A673 (cell line): ENCODE results near the gene TRPV4. TPM values are rescaled to one million over a fixed set of nuclear protein-coding genes. Genes with fewer than 3 reads are reported as not detected.

Experiments used
- BruUV-seq: library from RNA; stranded (reverse); fragments of 400-500 nt; replicated peaks from 2 replicates; lab custom pipeline; 2021; lab: Mats Ljungman, UMichigan
- CTCF ChIA-PET: fragments of 300-600 bp; sonication (Branson Sonifier 250); formaldehyde crosslinking; loops from one replicate; lab custom pipeline; 2022; ENCODE audit warnings: antibody characterized with exemption; lab: Charles Lee
- POLR2A ChIA-PET: fragments of 300-600 bp; sonication (Branson Sonifier 250); formaldehyde crosslinking; loops from one replicate; lab custom pipeline; 2022; ENCODE audit warnings: antibody characterized with exemption; ENCODE audit not compliant: low non-redundant PET; lab: Charles Lee
- DNase-seq: peaks from one replicate; pipeline ENCODE4 v3.0.0-alpha.2; 2015; ENCODE audit warnings: low spot score
- H3K27ac ChIP-seq: fragments of 200-600 bp; sonication (generic); 2 replicates; pipeline ENCODE4 v1.5.1; 2016; ENCODE audit warnings: mixed run types, low read depth, mild to moderate bottlenecking, mixed read lengths, antibody characterized with exemption, low read length; ENCODE audit not compliant: poor library complexity, severe bottlenecking
- H3K27me3 ChIP-seq: fragments of 200-600 bp; sonication (generic); replicated peaks from 2 replicates; pipeline ENCODE4 v1.6.1; 2017; ENCODE audit warnings: mixed run types, low read depth, mild to moderate bottlenecking, mixed read lengths, antibody characterized with exemption, low read length; ENCODE audit not compliant: insufficient read depth, poor library complexity
- H3K36me3 ChIP-seq: fragments of 200-600 bp; sonication (generic); 2 replicates; pipeline ENCODE4 v1.6.1; 2016; ENCODE audit warnings: mixed run types, mild to moderate bottlenecking, mixed read lengths, antibody characterized with exemption, low read length; ENCODE audit not compliant: insufficient read depth, poor library complexity, severe bottlenecking
- H3K4me1 ChIP-seq: fragments of 200-600 bp; sonication (generic); 2 replicates; pipeline ENCODE4 v1.6.1; 2017; ENCODE audit warnings: mixed run types, mild to moderate bottlenecking, mixed read lengths, antibody characterized with exemption, low read length; ENCODE audit not compliant: insufficient read depth, poor library complexity, severe bottlenecking
- H3K4me3 ChIP-seq: fragments of 200-600 bp; sonication (generic); 2 replicates; pipeline ENCODE4 v1.5.1; 2016; ENCODE audit warnings: low read depth, mixed run types, mild to moderate bottlenecking, mixed read lengths, low read length; ENCODE audit not compliant: poor library complexity, severe bottlenecking
- H3K9me3 ChIP-seq: fragments of 200-600 bp; sonication (generic); 2 replicates; pipeline ENCODE4 v1.6.1; 2016; ENCODE audit warnings: mixed run types, low read depth, mild to moderate bottlenecking, mixed read lengths, antibody characterized with exemption, low read length; ENCODE audit not compliant: poor library complexity, severe bottlenecking
- EZH2 ChIP-seq: fragments of 200-600 bp; sonication (generic); IDR thresholded peaks from 2 replicates; pipeline ENCODE4 v1.6.1; 2017; ENCODE audit warnings: borderline replicate concordance, low read depth, mild to moderate bottlenecking, mixed read lengths, antibody characterized with exemption, low read length; ENCODE audit not compliant: poor library complexity, severe bottlenecking
- intact Hi-C: fragments of 100-400 bp; cut with micrococcal nuclease; formaldehyde crosslinking; loops from one replicate; pipeline ENCODE4 v1.10.0; 2022; ENCODE audit not compliant: unreplicated experiment
- total RNA-seq: library from RNA; stranded (reverse); gene quantifications from 2 replicates; pipeline ENCODE4 v1.2.3, GENCODE V29; 2021
- TF ChIP-seq, protein P1 (sequence below): fragments of 300-800, 200-600 bp; sonication (generic); conservative IDR thresholded peaks from 2 replicates; pipeline ENCODE4 v1.5.1; 2017; ENCODE audit warnings: low read depth, mild to moderate bottlenecking, antibody characterized with exemption, low read length, moderate library complexity, mixed read lengths

The TRPV4 gene
- total RNA-seq, 1 experiment from 2014 or later, result 0.11 TPM

DNA sequence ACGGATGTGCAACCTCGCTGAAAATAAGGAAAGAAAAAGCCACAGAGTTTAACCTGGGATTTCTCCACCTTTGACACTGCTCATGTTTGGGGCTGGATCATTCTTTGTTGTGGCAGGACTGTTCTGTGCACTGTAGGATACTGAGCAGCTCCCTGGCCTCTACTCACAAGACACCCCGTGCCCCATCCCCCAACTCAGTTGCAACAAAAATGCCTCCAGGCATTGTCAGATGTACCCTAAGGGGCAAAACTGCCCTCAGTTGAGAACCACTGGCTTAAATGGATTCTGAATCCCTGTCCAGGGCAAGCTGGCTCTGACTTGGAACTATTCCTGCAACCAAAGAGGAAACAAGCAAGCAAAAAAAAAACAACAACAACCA, 45.0 kb upstream of the TRPV4 start:
- H3K27me3 ChIP-seq, result no peaks in the 10 kb centered on the region
- ChIA-PET POLR2A (no interaction called here), CTCF (interaction anchor here (0.6 kb wide), 1 partner anchor 12 kb away, joined by 6 read pairs; no protein-coding TSS in a partner anchor)
- no peak for DNase-seq
- peaks cover 5% of the 10 kb centered on the region for H3K4me1 ChIP-seq
- intact Hi-C loops, result no loop called here
- no peak overlapping the region for H3K4me3 ChIP-seq
- no peaks in the 10 kb centered on the region for H3K9me3 ChIP-seq
- no peak for TF ChIP-seq EZH2
- TF ChIP-seq, protein P1, sequence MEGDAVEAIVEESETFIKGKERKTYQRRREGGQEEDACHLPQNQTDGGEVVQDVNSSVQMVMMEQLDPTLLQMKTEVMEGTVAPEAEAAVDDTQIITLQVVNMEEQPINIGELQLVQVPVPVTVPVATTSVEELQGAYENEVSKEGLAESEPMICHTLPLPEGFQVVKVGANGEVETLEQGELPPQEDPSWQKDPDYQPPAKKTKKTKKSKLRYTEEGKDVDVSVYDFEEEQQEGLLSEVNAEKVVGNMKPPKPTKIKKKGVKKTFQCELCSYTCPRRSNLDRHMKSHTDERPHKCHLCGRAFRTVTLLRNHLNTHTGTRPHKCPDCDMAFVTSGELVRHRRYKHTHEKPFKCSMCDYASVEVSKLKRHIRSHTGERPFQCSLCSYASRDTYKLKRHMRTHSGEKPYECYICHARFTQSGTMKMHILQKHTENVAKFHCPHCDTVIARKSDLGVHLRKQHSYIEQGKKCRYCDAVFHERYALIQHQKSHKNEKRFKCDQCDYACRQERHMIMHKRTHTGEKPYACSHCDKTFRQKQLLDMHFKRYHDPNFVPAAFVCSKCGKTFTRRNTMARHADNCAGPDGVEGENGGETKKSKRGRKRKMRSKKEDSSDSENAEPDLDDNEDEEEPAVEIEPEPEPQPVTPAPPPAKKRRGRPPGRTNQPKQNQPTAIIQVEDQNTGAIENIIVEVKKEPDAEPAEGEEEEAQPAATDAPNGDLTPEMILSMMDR, result no peak
- TSS peak; percentile 29 for BruUV-seq
- no peaks in the 10 kb centered on the region for H3K36me3 ChIP-seq
- no peak overlapping the region for H3K27ac ChIP-seq

GRCh38 chr12:109877504-109878246, 44.5 kb upstream of the TRPV4 start:
- no peak overlapping the region for H3K27ac ChIP-seq
- no peaks in the 10 kb centered on the region for H3K36me3 ChIP-seq
- H3K4me1 ChIP-seq, result peaks cover 5% of the 10 kb centered on the region
- intact Hi-C loops, result no loop called here
- no TSS peak for BruUV-seq
- no peak for DNase-seq
- CTCF ChIA-PET, result interaction anchor here (0.6 kb wide), 2 partner anchors 11 to 297 kb away, joined by 5 to 6 read pairs; no protein-coding TSS in a partner anchor
- no peaks in the 10 kb centered on the region for H3K9me3 ChIP-seq
- POLR2A ChIA-PET, result no interaction called here
- TF ChIP-seq, protein P1, result no peak
- TF ChIP-seq EZH2, result no peak
- no peaks in the 10 kb centered on the region for H3K27me3 ChIP-seq
- no peak overlapping the region for H3K4me3 ChIP-seq

- intact Hi-C loops, result no loop called here
- POLR2A ChIA-PET, result no interaction called here
- Histone ChIP-seq H3K4me3 (no peak overlapping the region), H3K36me3 (no peaks in the 10 kb centered on the region), H3K9me3 (no peaks in the 10 kb centered on the region), H3K4me1 (peaks cover 5% of the 10 kb centered on the region), H3K27ac (no peak overlapping the region), H3K27me3 (no peaks in the 10 kb centered on the region)
- BruUV-seq, result no TSS peak
- CTCF ChIA-PET, result no interaction called here
- DNase-seq, result no peak
- TF ChIP-seq, protein P1, result no peak
- no peak for TF ChIP-seq EZH2
Observed at GRCh38 chr12:109876406-109876805, 43.2 kb upstream of the TRPV4 start.
